Activated CD4-positive, alpha-beta T cell treated with anti-CD3 and anti-CD28 coated beads, Interleukin-2, amount 50 U/mL, for 4 hours (primary cell): Measurements from ENCODE around the gene HCN4.

Source experiments
- DNase-seq, 2 experiments: peaks; one replicate each; pipeline ENCODE4 v3.0.0-alpha.2; 2020

Gene HCN4

GRCh38 chr15:73378089-73378488 lies 9.3 kb upstream of the HCN4 start:
- no peak for DNase-seq

GRCh38 chr15:73375755-73376305 lies 7.1 kb upstream of the HCN4 start:
- DNase-seq: no peak

- no peak for DNase-seq
Observed at GRCh38 chr15:73375012-73375411, 6.3 kb upstream of the HCN4 start.

- DNase-seq: no peak
Observed at GRCh38 chr15:73374604-73375003, 5.8 kb upstream of the HCN4 start.

- DNase-seq: no peak
Observed at GRCh38 chr15:73373221-73373620, 4.5 kb upstream of the HCN4 start.

- no peak for DNase-seq
Observed at GRCh38 chr15:73371812-73372211, 3.1 kb upstream of the HCN4 start.

- no peak for DNase-seq
Observed at GRCh38 chr15:73370151-73370550, 1.4 kb upstream of the HCN4 start.

GRCh38 chr15:73369154-73369694 lies 466 bp upstream of the HCN4 start:
- DNase-seq: no peak

GRCh38 chr15:73367624-73368300 lies 996 bp downstream of the HCN4 start:
- DNase-seq: no peak

- no peak for DNase-seq
Observed at GRCh38 chr15:73366766-73367623, 1.8 kb downstream of the HCN4 start.

GRCh38 chr15:73364070-73364469 lies 4.7 kb downstream of the HCN4 start:
- DNase-seq: no peak

GRCh38 chr15:73362900-73363299 lies 5.9 kb downstream of the HCN4 start:
- no peak for DNase-seq

- DNase-seq: no peak
Observed at GRCh38 chr15:73361337-73361736, 7.4 kb downstream of the HCN4 start.

- no peak for DNase-seq
Observed at GRCh38 chr15:73359651-73360050, 9.1 kb downstream of the HCN4 start.

- DNase-seq: no peak
Observed at GRCh38 chr15:73357999-73358665, 10.6 kb downstream of the HCN4 start.

- DNase-seq: no peak
Observed at GRCh38 chr15:73355612-73356265, 13.0 kb downstream of the HCN4 start.

- no peak for DNase-seq
Observed at GRCh38 chr15:73354241-73354640, 14.5 kb downstream of the HCN4 start.

- DNase-seq: no peak
Observed at GRCh38 chr15:73353734-73354133, 15.0 kb downstream of the HCN4 start.

GRCh38 chr15:73352082-73352481 lies 16.7 kb downstream of the HCN4 start:
- no peak for DNase-seq

- DNase-seq: no peak
Observed at GRCh38 chr15:73349191-73349590, 19.6 kb downstream of the HCN4 start.

- DNase-seq: peak; percentile 49 to 54
Observed at GRCh38 chr15:73346735-73347312, 21.9 kb downstream of the HCN4 start.

- no peak for DNase-seq
Observed at GRCh38 chr15:73345658-73346057, 23.1 kb downstream of the HCN4 start.
